Natural killer cell (primary cell): ENCODE data around the gene ZNF383. TPM values are rescaled to one million over a fixed set of nuclear protein-coding genes. Genes with fewer than 3 reads are reported as not detected.
"Not testable (repeated sequence)": the region's sequence is repeated elsewhere in the genome, so short reads cannot be mapped to it uniquely, and the experiment has no call there.

Source experiments
- ATAC-seq, 3 donors: fragments of 150-1000 bp in 2 of 3; fragments of 200-7000 bp in 1 of 3; cut with Tn5 transposase; 1 replicate in 1 of 3; 2 replicates in 2 of 3; pipeline ENCODE4 v1.10.0; 2021; ENCODE audit warnings: mild to moderate bottlenecking in 2 of 3, moderate library complexity in 2 of 3
- DNase-seq, 2 donors: peaks; one replicate each; pipeline versions ENCODE4 v3.0.0 to v3.0.0-alpha.2; 2013 to 2021; ENCODE audit warnings: mixed read lengths in 1 of 2
- H3K27ac ChIP-seq: one replicate; pipeline ENCODE4 v1.5.1; 2013; ENCODE audit warnings: mild to moderate bottlenecking, low read length
- H3K27me3 ChIP-seq: one replicate; pipeline ENCODE4 v1.6.1; 2013; ENCODE audit warnings: low read length; ENCODE audit not compliant: control insufficient read depth, insufficient read depth
- H3K36me3 ChIP-seq: one replicate; pipeline ENCODE4 v1.6.1; 2013; ENCODE audit warnings: low read length; ENCODE audit not compliant: control insufficient read depth, insufficient read depth
- H3K4me1 ChIP-seq: one replicate; pipeline ENCODE4 v1.6.1; 2013; ENCODE audit warnings: low read length; ENCODE audit not compliant: control insufficient read depth, insufficient read depth
- H3K4me3 ChIP-seq: one replicate; pipeline ENCODE4 v1.5.1; 2013; ENCODE audit warnings: low read length
- H3K9me3 ChIP-seq: one replicate; pipeline ENCODE4 v1.6.1; 2013; ENCODE audit warnings: low read length; ENCODE audit not compliant: control insufficient read depth, insufficient read depth
- H3K27ac Mint-ChIP-seq, 2 donors: one replicate each; pipeline ENCODE4 v1.8.0; 2022; ENCODE audit warnings: mild to moderate bottlenecking in 2 of 2, mixed read lengths in 2 of 2, moderate library complexity in 1 of 2
- H3K27me3 Mint-ChIP-seq, 2 donors: one replicate each; pipeline ENCODE4 v1.8.0; 2022; ENCODE audit warnings: low read depth in 2 of 2, mixed read lengths in 2 of 2
- H3K36me3 Mint-ChIP-seq: one replicate; pipeline ENCODE4 v1.8.0; 2022; ENCODE audit warnings: mixed read lengths
- H3K4me1 Mint-ChIP-seq, 2 donors: one replicate each; pipeline ENCODE4 v1.8.0; 2022; ENCODE audit warnings: mixed read lengths in 2 of 2
- H3K4me3 Mint-ChIP-seq: one replicate; pipeline ENCODE4 v1.8.0; 2022; ENCODE audit warnings: mild to moderate bottlenecking, moderate library complexity, mixed read lengths
- H3K9me3 Mint-ChIP-seq, 2 donors: one replicate each; pipeline ENCODE4 v1.8.0; 2022; ENCODE audit warnings: mixed read lengths in 2 of 2
- CTCF ChIP-seq: fragments of 200-600 bp; IDR thresholded peaks from one replicate; pipeline ENCODE4 v1.8.0; 2022; ENCODE audit warnings: antibody characterized with exemption
- WGBS: methylation state at CpG from one replicate; pipeline ENCODE4 v1.1.7; 2013; ENCODE audit warnings: missing lambda C conversion rate; ENCODE audit not compliant: insufficient coverage; 5-methylcytosine and 5-hydroxymethylcytosine counted together
- intact Hi-C: fragments of 100-400 bp; cut with micrococcal nuclease; formaldehyde crosslinking; loops from one replicate; pipeline ENCODE4 v1.14.2; 2022
- total RNA-seq, 4 donors: library from RNA; stranded (reverse); fragments of 120-200 nt in 1 of 4; gene quantifications; one replicate each; pipeline versions ENCODE4 v1.2.3 to v1.2.4, GENCODE V29; 2013 to 2022

The ZNF383 gene
- 10 to 100 TPM; 21.6 to 27.1 (median 26.4) TPM for total RNA-seq
- 22.4 TPM for total RNA-seq (2013)

- under 1% methylated on average over 44 of the region's 44 CpGs for WGBS
- peak within 1 kb of the TSS; percentile 85 to 96 for H3K27ac Mint-ChIP-seq
- H3K9me3 Mint-ChIP-seq, result no peaks in the 10 kb centered on the region
- peaks cover 0 to 2% of the 10 kb centered on the region in 2 donors for H3K27me3 Mint-ChIP-seq
- intact Hi-C loops, result loop anchor here (1.0 to 10.0 kb wide), 7 partner anchors 8 to 1097 kb away; partner anchors contain the start of genes KCNK6, YIF1B, ZNF146 and ZNF420
- H3K36me3 Mint-ChIP-seq, result no peaks in the 10 kb centered on the region
- no peak for TF ChIP-seq CTCF
- peak within 1 kb of the TSS; percentile 88 for H3K27ac ChIP-seq
- peaks cover 26 to 32% of the 10 kb centered on the region in 2 donors for H3K4me1 Mint-ChIP-seq
- peak within 1 kb of the TSS; percentile 87 for H3K4me3 ChIP-seq
- H3K4me3 Mint-ChIP-seq, result peak within 1 kb of the TSS; percentile 87
- peaks cover 8% of the 10 kb centered on the region for H3K4me1 ChIP-seq
- DNase-seq, result peak; percentile 81 to 88
- H3K36me3 ChIP-seq, result peaks cover 15% of the 10 kb centered on the region
- peak; percentile 83 to 93 (median 90) for ATAC-seq
- no peaks in the 10 kb centered on the region for H3K27me3 ChIP-seq
- H3K9me3 ChIP-seq, result no peaks in the 10 kb centered on the region
These were observed at the start of gene ZNF383 for GRCh38 chr19:37217775-37218591. ZNF383 (plus strand) TSS chr19:37218214; CDS start chr19:37230454, 12,240 bp downstream.

GRCh38 chr19:37172368-37173366 lies 45.3 kb upstream of the ZNF383 start, which contains the start of gene ZNF585A:
ZNF585A (minus strand) TSS chr19:37172695; CDS start chr19:37169910, 2,785 bp downstream.
- H3K4me3 Mint-ChIP-seq, result no peak within 1 kb of the TSS
- Histone ChIP-seq H3K9me3 (peaks cover 4% of the 10 kb centered on the region), H3K4me3 (peak within 1 kb of the TSS; percentile 71), H3K27ac (peak within 1 kb of the TSS; percentile 79), H3K4me1 (peaks cover 2% of the 10 kb centered on the region), H3K27me3 (no peaks in the 10 kb centered on the region), H3K36me3 (peaks cover 21% of the 10 kb centered on the region)
- 4% methylated on average over 29 of the region's 30 CpGs for WGBS
- H3K27ac Mint-ChIP-seq, result no peak within 1 kb of the TSS
- peaks cover 14% of the 10 kb centered on the region for H3K36me3 Mint-ChIP-seq
- no peaks in the 10 kb centered on the region for H3K27me3 Mint-ChIP-seq
- ATAC-seq (peak; percentile 98 to 99 (median 99)), DNase-seq (peak; percentile 86 to 97)
- H3K9me3 Mint-ChIP-seq, result peaks cover 3 to 7% of the 10 kb centered on the region in 2 donors
- TF ChIP-seq CTCF, result no peak
- H3K4me1 Mint-ChIP-seq, result peaks cover 0 to 4% of the 10 kb centered on the region in 2 donors
- intact Hi-C loops, result loop anchor here (1.0 to 5.0 kb wide), 6 partner anchors 38 to 400 kb away; partner anchors contain the start of genes ZNF383, ZNF420, ZNF527 and ZNF569

GRCh38 chr19:37186071-37186470 lies 31.9 kb upstream of the ZNF383 start:
- H3K4me1 ChIP-seq, DNase-seq, H3K4me1 Mint-ChIP-seq, H3K27me3 ChIP-seq, H3K4me3 ChIP-seq, H3K27ac ChIP-seq, H3K27me3 Mint-ChIP-seq, intact Hi-C loops, H3K4me3 Mint-ChIP-seq, ATAC-seq, H3K27ac Mint-ChIP-seq: not testable (repeated sequence)
- no CpG with 5 or more reads among the region's 4 CpGs for WGBS
- peaks cover 52% of the 10 kb centered on the region for H3K9me3 ChIP-seq
- Mint-ChIP-seq H3K9me3 (peaks cover 13 to 46% of the 10 kb centered on the region in 2 donors), H3K36me3 (peaks cover 72% of the 10 kb centered on the region)
- peaks cover 29% of the 10 kb centered on the region for H3K36me3 ChIP-seq

- H3K4me1 ChIP-seq, H3K27me3 ChIP-seq, H3K27ac Mint-ChIP-seq, H3K4me3 ChIP-seq, intact Hi-C loops, H3K27ac ChIP-seq, H3K4me3 Mint-ChIP-seq, H3K27me3 Mint-ChIP-seq, H3K4me1 Mint-ChIP-seq, ATAC-seq, DNase-seq: not testable (repeated sequence)
- Mint-ChIP-seq H3K36me3 (peaks cover 26% of the 10 kb centered on the region), H3K9me3 (peaks cover 4 to 17% of the 10 kb centered on the region in 2 donors)
- WGBS, result 100% methylated on average over 3 of the region's 4 CpGs
- peaks cover 31% of the 10 kb centered on the region for H3K9me3 ChIP-seq
- H3K36me3 ChIP-seq, result peaks cover 15% of the 10 kb centered on the region
These were observed 22.8 kb upstream of the ZNF383 start for GRCh38 chr19:37195248-37195647.

GRCh38 chr19:37197115-37197514 lies 20.9 kb upstream of the ZNF383 start:
- peaks cover 23% of the 10 kb centered on the region for H3K9me3 ChIP-seq
- H3K9me3 Mint-ChIP-seq, H3K27me3 Mint-ChIP-seq, H3K4me3 ChIP-seq, DNase-seq, H3K4me1 Mint-ChIP-seq, H3K27me3 ChIP-seq, H3K27ac ChIP-seq, H3K4me3 Mint-ChIP-seq, H3K27ac Mint-ChIP-seq, H3K4me1 ChIP-seq, intact Hi-C loops, ATAC-seq: not testable (repeated sequence)
- H3K36me3 ChIP-seq, result peaks cover 15% of the 10 kb centered on the region
- WGBS, result 100% methylated on average over 1 of the region's 5 CpGs
- H3K36me3 Mint-ChIP-seq, result peaks cover 22% of the 10 kb centered on the region
